Left cardiac atrium (tissue), 4 donors: ENCODE results near the gene LYSMD4. TPM values are rescaled to one million over a fixed set of nuclear protein-coding genes. Genes with fewer than 3 reads are reported as not detected.
A peak's percentile ranks its signal among the peaks of the same experiment; 100 is the strongest.

Source experiments
- ATAC-seq, 2 donors: fragments of 200-7000 bp; cut with Tn5 transposase; one replicate each; pipeline ENCODE4 v1.9.1; 2020; ENCODE audit warnings: mild to moderate bottlenecking in 2 of 2, moderate library complexity in 2 of 2
- DNase-seq: peaks from one replicate; pipeline ENCODE4 v3.0.0-alpha.2; 2020
- intact Hi-C, 2 donors: fragments of 100-400 bp; cut with DNase I; formaldehyde crosslinking; loops; one replicate each; pipeline versions ENCODE4 v1.14.1 to v1.15.1; 2022 to 2023
- total RNA-seq, 2 donors: library from RNA; stranded (reverse); fragmentation: NEBNext Ultra II Directional; extraction: Animal tissue kit (Norgen Biotek cat#: 25700); gene quantifications; one replicate each; pipeline ENCODE4 v1.2.1, GENCODE V29; 2021
- donor health status: DM: no; HTN: yes; CAD: no.
- donor health status: DM: no; HTN: yes; CAD: no; lungs with severe emphysema.
- donor health status: DM: yes; HTN: yes; CAD: no.
- donor health status: Dilated cardiomyopathy.

Gene LYSMD4
- total RNA-seq, 2 donors from 2014 or later = 7.8 to 11.5 TPM

DNA sequence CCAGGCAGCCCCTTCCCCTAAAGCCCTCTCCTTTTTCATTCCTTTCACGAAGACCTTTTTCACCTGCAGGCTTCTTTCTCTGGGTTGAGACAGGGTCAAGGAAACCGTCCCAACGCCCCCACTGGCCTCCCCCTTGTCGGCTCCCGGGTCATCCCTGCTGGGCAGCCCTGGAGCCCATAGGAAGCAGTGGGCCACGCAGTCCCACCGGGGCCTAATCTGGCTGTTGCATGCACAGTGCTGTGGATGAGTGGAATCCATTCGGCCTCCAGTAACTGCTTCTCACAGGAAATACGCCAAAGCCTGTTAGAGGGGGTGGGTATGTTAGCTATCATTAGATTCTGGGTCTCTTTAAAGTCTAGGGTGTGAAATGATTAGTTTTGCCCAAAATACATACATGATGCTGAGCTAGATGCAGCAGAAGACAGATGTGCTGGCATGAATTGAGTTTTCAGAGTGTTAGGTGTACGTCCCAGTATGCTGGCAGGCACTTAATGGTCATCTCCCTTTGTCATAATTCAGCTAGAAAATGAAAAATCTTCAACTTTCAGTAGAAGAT is 16.6 kb downstream of the LYSMD4 start:
- intact Hi-C loops = loop anchor here in 1 of 2 donors (5.0 kb wide), 1 partner anchor 429 kb away; no protein-coding TSS in a partner anchor
- DNase-seq (no peak), ATAC-seq (peak; percentile 35 to 38)

DNA sequence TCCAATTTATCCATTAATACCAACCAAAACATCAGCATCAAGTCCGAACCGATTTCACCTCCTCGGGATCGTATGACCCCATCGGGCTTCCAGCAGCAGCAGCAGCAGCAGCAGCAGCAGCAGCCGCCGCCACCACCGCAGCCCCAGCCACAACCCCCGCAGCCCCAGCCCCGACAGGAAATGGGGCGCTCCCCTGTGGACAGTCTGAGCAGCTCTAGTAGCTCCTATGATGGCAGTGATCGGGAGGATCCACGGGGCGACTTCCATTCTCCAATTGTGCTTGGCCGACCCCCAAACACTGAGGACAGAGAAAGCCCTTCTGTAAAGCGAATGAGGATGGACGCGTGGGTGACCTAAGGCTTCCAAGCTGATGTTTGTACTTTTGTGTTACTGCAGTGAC is 20.8 kb downstream of the LYSMD4 start:
- DNase-seq = no peak
- intact Hi-C loops = no loop called here
- no peak for ATAC-seq

- intact Hi-C loops = no loop called here
- peak; percentile 17 to 48 for ATAC-seq
- DNase-seq = no peak
These were observed 21.6 kb downstream of the LYSMD4 start for GRCh38 chr15:99711625-99712024.

DNA sequence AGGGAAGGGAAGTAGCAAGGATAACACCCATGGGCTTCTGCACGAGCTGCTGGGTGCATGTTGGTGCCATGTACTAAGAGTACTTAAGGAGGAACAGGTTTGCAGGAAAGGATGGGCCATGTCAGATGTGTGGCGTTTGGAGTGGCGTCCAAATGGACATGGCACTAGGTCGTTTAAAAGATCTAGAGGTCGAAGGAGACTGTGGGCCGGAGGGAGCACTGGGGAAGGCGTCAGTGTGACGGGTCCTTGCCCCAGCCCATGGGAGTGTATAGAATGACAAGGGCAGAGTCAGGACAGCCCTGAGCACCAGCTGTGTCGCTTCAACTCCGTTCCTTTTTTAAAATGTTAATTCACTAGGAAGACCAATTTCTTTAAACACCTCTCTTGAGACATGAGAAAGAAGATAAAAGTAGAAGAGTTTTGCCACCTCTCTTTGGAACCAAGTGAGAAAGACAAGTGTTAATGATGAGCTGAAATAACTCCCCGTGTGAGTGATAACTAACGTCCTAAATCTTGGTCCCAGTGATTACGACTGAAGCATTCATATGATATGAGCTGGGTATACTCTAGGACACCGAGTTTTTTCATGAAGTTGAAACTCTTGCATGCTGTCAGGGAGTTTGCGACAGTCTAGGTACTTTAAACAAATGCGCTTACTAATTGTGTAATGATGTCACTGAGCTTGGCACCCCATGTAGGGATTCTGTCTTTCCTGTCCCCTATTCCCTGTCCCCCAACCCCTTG is 23.8 kb downstream of the LYSMD4 start:
- intact Hi-C loops = loop anchor here in 1 of 2 donors (5.0 to 10.0 kb wide), 3 partner anchors 142 to 302 kb away; partner anchors contain the start of gene MEF2A

DNA sequence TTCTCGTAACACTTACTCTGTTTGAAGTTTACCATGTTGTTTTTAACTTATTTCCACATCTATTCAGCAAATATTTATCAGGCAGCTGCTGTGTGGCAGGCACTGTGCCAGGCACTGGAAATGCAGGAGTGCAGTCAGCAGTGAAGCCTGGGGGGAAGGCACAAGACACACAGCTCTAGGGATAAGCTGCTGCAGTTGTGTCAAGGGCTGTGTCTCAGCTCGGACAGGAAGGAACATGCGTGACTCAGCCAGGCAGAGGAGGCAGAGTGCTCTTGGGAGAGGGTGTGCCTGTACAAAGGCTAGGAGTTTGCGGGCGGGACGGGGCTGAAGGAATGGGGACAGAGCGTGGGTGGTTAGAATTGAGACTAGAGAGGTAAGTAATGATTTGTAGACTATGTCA is 24.7 kb downstream of the LYSMD4 start:
- peak; percentile 90 for DNase-seq
- peak; percentile 62 to 91 for ATAC-seq
- intact Hi-C loops = loop anchor here in 1 of 2 donors (5.0 to 10.0 kb wide), 3 partner anchors 141 to 301 kb away; partner anchors contain the start of gene MEF2A

More for the DNA sequence above, 23.8 kb downstream of the LYSMD4 start:
- ATAC-seq (peak; percentile 31 to 51), DNase-seq (no peak)

DNA sequence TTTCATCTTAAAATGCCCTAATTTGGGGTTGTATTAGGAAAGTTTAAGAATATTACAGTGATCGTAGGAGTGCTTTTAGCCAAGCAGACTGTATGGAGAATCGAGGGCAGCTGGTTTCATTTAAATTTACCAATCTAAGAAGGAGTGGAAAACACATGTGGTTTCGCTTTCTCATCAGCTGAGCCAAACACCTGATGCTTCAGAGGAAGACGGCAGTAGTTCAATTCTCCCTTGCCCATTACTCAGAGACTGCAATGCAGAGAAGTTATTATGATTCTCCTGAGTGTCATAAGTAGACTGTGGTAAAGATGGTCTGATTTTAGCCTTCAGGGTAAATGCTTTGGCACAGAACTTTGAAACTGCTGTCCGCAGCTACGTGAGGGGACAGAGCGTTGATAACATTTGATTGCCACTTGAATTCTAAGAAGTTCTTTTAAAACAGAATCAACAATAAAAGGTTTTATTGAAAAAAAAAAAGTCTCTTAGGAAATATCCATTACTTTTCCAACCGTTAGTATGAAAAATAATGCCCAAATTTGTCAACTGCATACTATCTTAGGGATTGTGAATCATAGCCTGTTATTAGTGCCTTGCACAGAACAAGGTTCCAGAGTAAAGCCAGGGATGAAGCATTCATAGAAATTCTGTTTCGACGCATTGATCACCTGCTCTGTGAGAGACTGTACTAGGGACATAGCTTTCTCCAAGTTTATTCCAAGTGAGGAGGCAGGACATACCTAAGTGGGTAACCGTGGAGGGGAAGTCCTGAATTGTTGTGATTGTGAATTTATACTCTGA is 25.6 kb downstream of the LYSMD4 start:
- intact Hi-C loops = loop anchor here in 1 of 2 donors (5.0 to 10.0 kb wide), 3 partner anchors 140 to 300 kb away; partner anchors contain the start of gene MEF2A
- ATAC-seq (peak in 1 of 2 donors; percentile 16), DNase-seq (no peak)

DNA sequence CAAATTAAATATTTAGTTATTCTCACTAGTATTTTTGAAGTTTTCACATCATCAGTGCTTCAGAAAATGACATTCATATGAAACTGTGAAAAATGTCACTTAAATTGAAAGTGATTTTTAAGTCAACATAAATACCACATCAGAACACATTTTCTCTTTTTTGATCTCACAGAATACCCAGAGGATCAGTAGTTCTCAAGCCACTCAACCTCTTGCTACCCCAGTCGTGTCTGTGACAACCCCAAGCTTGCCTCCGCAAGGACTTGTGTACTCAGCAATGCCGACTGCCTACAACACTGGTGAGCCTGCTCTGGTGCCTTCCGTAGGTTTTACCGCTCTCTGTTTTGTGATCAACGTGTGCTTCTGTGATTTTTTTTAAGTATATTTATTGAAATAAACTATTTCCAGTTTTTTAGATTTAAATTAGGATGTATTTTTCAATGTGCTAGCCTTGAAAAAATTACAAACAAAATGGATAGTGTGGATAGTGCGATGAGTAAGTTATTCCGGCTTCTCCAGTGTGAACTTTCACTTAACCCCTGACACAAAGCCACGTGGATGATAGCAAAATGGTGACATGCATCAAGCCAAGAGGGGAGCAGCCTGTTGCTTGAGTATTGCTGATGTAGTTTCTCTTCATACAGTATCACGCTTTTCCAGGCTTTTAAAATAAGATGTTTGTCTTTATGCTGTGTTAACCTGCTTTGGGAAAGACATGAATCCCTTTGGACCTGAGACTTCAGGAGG is 26.5 kb downstream of the LYSMD4 start:
- no peak for DNase-seq
- no peak for ATAC-seq
- intact Hi-C loops = loop anchor here in 1 of 2 donors (5.0 to 10.0 kb wide), 3 partner anchors 139 to 299 kb away; partner anchors contain the start of gene MEF2A

DNA sequence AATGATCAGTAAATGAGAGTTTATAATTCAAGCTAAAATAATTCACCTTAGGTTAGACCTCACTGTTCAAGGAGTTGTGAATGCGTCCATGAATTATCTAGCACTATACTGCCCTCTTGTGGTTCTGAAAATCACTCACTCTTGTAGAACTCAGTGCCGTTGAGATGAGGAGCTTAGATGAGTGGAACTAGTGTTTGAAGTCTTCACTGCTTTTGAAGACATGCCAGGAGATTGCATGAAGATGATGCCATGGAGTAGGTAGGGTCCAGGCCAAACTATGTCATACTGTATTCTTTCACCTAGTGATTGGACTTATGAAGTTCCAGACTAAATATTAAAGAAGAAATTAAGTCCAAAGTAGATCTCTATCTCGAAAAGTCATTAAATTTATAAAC is 28.8 kb downstream of the LYSMD4 start:
- DNase-seq (no peak), ATAC-seq (peak; percentile 74 to 76)
- intact Hi-C loops = loop anchor here in 1 of 2 donors (2.0 to 10.0 kb wide), 2 partner anchors 190 to 420 kb away; no protein-coding TSS in a partner anchor

GRCh38 chr15:99703603-99704443 is 29.4 kb downstream of the LYSMD4 start:
- DNase-seq (no peak), ATAC-seq (peak; percentile 63 to 76)
- intact Hi-C loops = loop anchor here in 1 of 2 donors (2.0 to 10.0 kb wide), 2 partner anchors 189 to 419 kb away; no protein-coding TSS in a partner anchor

DNA sequence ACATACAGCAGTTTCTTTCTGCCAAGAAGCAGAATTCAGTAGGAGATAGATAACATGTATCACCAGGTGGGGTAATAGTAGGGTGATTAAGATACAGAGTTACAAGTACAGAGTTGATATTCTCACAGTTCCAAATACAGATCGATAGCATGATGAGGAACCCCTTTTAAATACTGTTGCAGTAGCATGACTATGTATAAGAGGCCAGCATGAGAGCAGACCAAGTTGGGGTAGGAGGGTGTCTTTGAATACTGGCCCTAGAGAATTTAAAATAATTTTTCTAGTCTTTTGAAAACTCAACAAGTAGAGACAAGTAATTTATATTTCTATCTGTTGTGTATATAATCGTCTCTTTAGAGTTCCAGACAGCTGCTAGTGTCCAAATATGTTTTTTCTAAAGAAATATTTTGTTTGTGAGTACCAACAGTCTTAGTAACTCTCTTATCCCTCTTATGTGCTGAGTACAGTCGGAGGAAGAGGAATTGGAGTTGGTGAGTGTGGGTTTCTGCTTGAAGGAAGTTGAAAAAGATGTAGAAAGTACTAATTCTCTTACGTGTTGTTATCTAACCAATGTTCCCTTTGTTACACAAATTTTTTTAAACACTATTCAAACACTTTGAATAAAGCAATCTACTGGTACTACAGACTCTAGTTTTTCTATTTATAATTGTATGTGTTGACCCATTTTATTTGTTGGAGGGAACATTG is 30.2 kb downstream of the LYSMD4 start:
- intact Hi-C loops = loop anchor here in 1 of 2 donors (10.0 kb wide), 1 partner anchor 188 kb away; no protein-coding TSS in a partner anchor
- peak in 1 of 2 donors; percentile 7 for ATAC-seq
- DNase-seq = no peak

DNA sequence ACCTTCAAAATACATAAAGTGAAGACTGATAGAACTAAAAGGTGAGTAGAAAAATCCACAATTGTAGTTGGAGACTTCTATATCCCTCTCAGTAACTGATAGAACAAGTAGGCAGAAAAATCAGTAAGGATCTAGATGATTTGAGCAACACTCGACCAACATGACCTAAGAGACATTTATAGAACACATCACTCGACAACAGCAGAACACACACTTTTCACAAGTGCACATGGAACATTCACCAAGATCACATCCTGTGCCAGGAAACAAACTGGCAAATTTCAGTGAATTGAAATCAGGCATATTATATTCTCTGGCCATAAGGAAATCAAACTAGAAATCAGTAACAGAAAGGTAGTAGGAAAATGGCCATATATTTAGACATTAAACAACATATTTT is 37.1 kb downstream of the LYSMD4 start:
- intact Hi-C loops = loop anchor here in 1 of 2 donors (10.0 kb wide), 1 partner anchor 131 kb away; the partner anchor contains the start of gene MEF2A
- no peak for DNase-seq
- ATAC-seq = peak; percentile 44 to 57

DNA sequence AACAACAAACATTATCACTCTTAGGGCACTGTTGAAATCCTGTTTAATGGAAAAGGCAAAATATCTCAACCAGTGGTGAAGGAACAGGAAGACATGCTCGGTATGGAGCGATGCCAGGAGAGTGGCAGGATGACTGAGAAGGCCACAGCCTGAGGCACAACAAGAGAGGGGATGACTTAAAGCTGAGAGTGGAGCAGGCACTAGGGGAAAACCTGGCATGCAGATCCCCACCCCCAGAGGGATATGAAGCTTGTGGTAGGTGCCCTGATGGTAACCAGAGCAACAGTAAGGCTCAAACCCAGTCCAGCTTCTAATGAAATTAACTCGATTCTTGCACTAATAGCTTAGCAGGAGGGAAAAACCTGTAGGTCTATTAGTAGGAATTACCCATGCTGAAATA is 40.4 kb downstream of the LYSMD4 start:
- peak in 1 of 2 donors; percentile 46 for ATAC-seq
- intact Hi-C loops = loop anchor here in 1 of 2 donors (10.0 kb wide), 1 partner anchor 128 kb away; the partner anchor contains the start of gene MEF2A
- no peak for DNase-seq

DNA sequence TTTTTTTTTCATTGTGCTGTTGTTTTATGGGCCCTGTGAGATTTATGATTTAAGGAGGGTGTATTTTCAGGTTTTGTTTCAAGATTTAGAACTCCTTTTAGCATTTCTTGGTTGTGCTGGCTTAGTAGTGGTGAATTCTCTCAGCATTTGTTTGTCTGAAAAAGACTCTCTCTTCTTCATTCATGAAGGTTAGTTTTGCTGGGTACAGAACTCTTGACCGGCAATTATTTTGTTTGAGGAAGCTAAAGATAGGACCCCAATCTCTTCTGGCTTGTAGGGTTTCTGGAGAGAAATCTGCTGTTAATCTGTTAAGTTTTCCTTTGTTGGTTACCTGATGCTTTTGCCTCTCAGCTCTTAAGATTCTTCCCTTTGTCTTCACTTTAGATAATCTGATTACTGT is 46.9 kb downstream of the LYSMD4 start:
- DNase-seq = no peak
- intact Hi-C loops = no loop called here
- no peak for ATAC-seq

DNA sequence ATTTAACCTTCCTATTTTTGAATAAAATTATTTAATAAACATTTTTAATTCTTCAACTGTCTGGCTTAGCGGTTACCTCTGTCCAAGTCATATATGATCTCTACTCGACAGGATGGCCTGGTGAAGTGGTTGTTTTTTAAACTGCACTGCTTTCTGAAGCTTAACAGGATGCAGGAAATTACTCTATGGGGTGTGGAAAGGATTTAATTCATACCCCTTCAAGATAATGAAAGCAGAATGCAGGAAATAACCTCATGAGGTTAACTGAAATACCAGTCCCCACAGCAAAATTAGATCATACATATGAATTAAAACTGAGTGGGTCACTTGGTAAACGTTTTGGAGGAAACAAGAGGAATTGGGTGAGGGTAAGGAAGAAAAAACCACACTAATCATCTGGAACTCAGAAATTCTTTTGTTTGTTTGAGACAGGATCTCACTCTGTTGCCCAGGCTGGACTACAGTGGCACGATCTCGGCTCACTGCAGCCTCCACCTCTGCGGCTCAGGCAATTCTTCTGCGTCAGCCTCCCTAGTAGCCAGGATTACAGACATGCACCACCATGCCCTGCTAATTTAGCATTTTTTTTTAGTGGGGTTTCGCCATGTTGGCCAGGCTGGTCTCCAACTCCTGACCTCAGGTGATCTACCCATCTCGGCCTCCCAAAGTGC is 50.1 kb downstream of the LYSMD4 start:
- DNase-seq = no peak
- peak; percentile 34 to 67 for ATAC-seq
- intact Hi-C loops = no loop called here

- DNase-seq = no peak
- intact Hi-C loops = no loop called here
- ATAC-seq = peak in 1 of 2 donors; percentile 70
These were observed 50.8 kb downstream of the LYSMD4 start for GRCh38 chr15:99682455-99682854.

DNA sequence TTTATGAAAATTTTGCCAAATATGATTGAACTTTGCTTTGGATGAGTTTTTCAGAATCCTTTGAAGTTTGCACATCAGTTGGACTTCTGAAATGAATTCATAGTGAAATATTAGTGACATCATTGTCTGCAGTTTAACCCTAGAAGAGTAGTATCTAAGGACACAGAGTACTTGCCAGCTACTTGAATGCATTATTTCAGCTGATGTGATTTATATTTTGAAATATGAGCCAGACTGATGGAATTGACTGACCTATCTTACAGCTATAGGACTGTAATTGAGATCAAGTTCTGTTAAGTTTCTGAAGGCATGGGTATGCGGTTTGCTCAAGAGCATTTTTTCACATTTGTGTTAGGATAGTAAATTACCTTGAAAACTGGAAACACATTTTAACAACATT is 51.2 kb downstream of the LYSMD4 start:
- no peak for ATAC-seq
- intact Hi-C loops = no loop called here

More for the DNA sequence above, 51.2 kb downstream of the LYSMD4 start:
- no peak for DNase-seq
